Vagina (tissue), 2 donors: Measurements from ENCODE around the gene DNAH8. TPM values are rescaled to one million over a fixed set of nuclear protein-coding genes. Genes with fewer than 3 reads are reported as not detected.

ENCODE experiments used
- DNase-seq, 2 donors: peaks; one replicate each; pipeline ENCODE4 v3.0.0-alpha.2; 2017; ENCODE audit errors: extremely low spot score in 2 of 2
- H3K27ac ChIP-seq: fragments of 200-600 bp; sonication (generic); one replicate; pipeline ENCODE4 v1.5.1; 2019
- H3K27me3 ChIP-seq: fragments of 200-600 bp; sonication (generic); one replicate; pipeline ENCODE4 v1.5.1; 2019
- H3K36me3 ChIP-seq, 2 donors: fragments of 200-600 bp; sonication (generic); one replicate each; pipeline ENCODE4 v1.5.1; 2017 to 2019
- H3K4me1 ChIP-seq: fragments of 200-600 bp; sonication (generic); one replicate; pipeline ENCODE4 v1.5.1; 2019
- H3K4me3 ChIP-seq, 2 donors: fragments of 200-600 bp; sonication (generic); 1 replicate in 1 of 2; 2 replicates in 1 of 2; pipeline ENCODE4 v1.5.1; 2016 to 2019
- H3K9me3 ChIP-seq: fragments of 200-600 bp; sonication (generic); one replicate; pipeline ENCODE4 v1.5.1; 2019
- CTCF ChIP-seq, 3 experiments: fragments of 450-650 bp in 2 of 3; fragments of 200-600 bp in 1 of 3; sonication (generic) in 1 of 3; IDR thresholded peaks; one replicate each; pipeline ENCODE4 v1.5.1; 2017 to 2019; ENCODE audit warnings: antibody characterized with exemption in 3 of 3, mild to moderate bottlenecking in 2 of 3, moderate library complexity in 2 of 3
- POLR2A ChIP-seq, 2 donors: fragments of 450-650 bp; IDR thresholded peaks; one replicate each; pipeline ENCODE4 v1.6.1; 2017; ENCODE audit warnings: antibody characterized with exemption in 2 of 2, mild to moderate bottlenecking in 2 of 2, moderate library complexity in 2 of 2
- POLR2AphosphoS5 ChIP-seq, 2 donors: sonication (generic); formaldehyde crosslinking; IDR thresholded peaks; one replicate each; pipeline ENCODE4 v1.9.0; 2017; ENCODE audit warnings: antibody characterized with exemption in 2 of 2, mild to moderate bottlenecking in 2 of 2, low read depth in 1 of 2; ENCODE audit not compliant: insufficient read depth in 1 of 2
- intact Hi-C: fragments of 100-400 bp; cut with DNase I; formaldehyde crosslinking; loops from one replicate; pipeline ENCODE4 v1.15.1; 2023
- total RNA-seq: library from RNA; depleted of rRNA; stranded (reverse); fragments of >200 nt; gene quantifications from one replicate; pipeline ENCODE4 v1.2.3, GENCODE V29; 2016

DNAH8 gene
- total RNA-seq, 1 donor from 2014 or later = not detected

GRCh38 chr6:38978139-38978704, 263.1 kb downstream of the DNAH8 start:
- Histone ChIP-seq H3K4me3 (no peak overlapping the region), H3K36me3 (no peaks in the 10 kb centered on the region), H3K27ac (no peak overlapping the region), H3K4me1 (no peaks in the 10 kb centered on the region), H3K9me3 (no peaks in the 10 kb centered on the region), H3K27me3 (no peaks in the 10 kb centered on the region)
- intact Hi-C loops = no loop called here
- no peak for DNase-seq
- TF ChIP-seq POLR2AphosphoS5 (IDR thresholded peaks at IDR 0.05; ENCODE audit: insufficient read depth in 1 of 2, low read depth in 1 of 2) = no peak
- no peak for TF ChIP-seq POLR2A (IDR thresholded peaks at IDR 0.05)
- TF ChIP-seq CTCF (IDR thresholded peaks at IDR 0.05) = no peak

- no peaks in the 10 kb centered on the region for H3K4me1 ChIP-seq
- no peak for DNase-seq
- no peak overlapping the region for H3K4me3 ChIP-seq
- TF ChIP-seq CTCF (IDR thresholded peaks at IDR 0.05) (no peak), POLR2A (IDR thresholded peaks at IDR 0.05) (no peak), POLR2AphosphoS5 (IDR thresholded peaks at IDR 0.05; ENCODE audit: insufficient read depth in 1 of 2, low read depth in 1 of 2) (no peak)
- intact Hi-C loops = no loop called here
- H3K27me3 ChIP-seq = no peaks in the 10 kb centered on the region
- H3K36me3 ChIP-seq = no peaks in the 10 kb centered on the region
- no peak overlapping the region for H3K27ac ChIP-seq
- H3K9me3 ChIP-seq = no peaks in the 10 kb centered on the region
Observed at GRCh38 chr6:38982470-38982869, 267.4 kb downstream of the DNAH8 start.

- H3K27ac ChIP-seq = no peak overlapping the region
- TF ChIP-seq POLR2A (IDR thresholded peaks at IDR 0.05) (no peak), CTCF (IDR thresholded peaks at IDR 0.05) (no peak)
- H3K4me1 ChIP-seq = no peaks in the 10 kb centered on the region
- no peaks in the 10 kb centered on the region for H3K36me3 ChIP-seq
- intact Hi-C loops = no loop called here
- H3K4me3 ChIP-seq = no peak overlapping the region
- no peaks in the 10 kb centered on the region for H3K27me3 ChIP-seq
- no peaks in the 10 kb centered on the region for H3K9me3 ChIP-seq
- no peak for DNase-seq
Observed at GRCh38 chr6:38984723-38985122, 269.6 kb downstream of the DNAH8 start.

- Histone ChIP-seq H3K9me3 (no peaks in the 10 kb centered on the region), H3K36me3 (no peaks in the 10 kb centered on the region), H3K27ac (no peak overlapping the region), H3K4me3 (no peak overlapping the region), H3K4me1 (no peaks in the 10 kb centered on the region), H3K27me3 (no peaks in the 10 kb centered on the region)
- no peak for TF ChIP-seq POLR2AphosphoS5 (IDR thresholded peaks at IDR 0.05; ENCODE audit: insufficient read depth in 1 of 2, low read depth in 1 of 2)
- no peak for TF ChIP-seq CTCF (IDR thresholded peaks at IDR 0.05)
- TF ChIP-seq POLR2A (IDR thresholded peaks at IDR 0.05) = no peak
- intact Hi-C loops = no loop called here
- no peak for DNase-seq
Observed at GRCh38 chr6:38985839-38986238, 270.7 kb downstream of the DNAH8 start.

GRCh38 chr6:38987503-38987902, 272.4 kb downstream of the DNAH8 start:
- DNase-seq = no peak
- TF ChIP-seq POLR2A (IDR thresholded peaks at IDR 0.05) = no peak
- no peak for TF ChIP-seq POLR2AphosphoS5 (IDR thresholded peaks at IDR 0.05; ENCODE audit: insufficient read depth in 1 of 2, low read depth in 1 of 2)
- TF ChIP-seq CTCF (IDR thresholded peaks at IDR 0.05) = no peak
- no peak overlapping the region for H3K4me3 ChIP-seq
- H3K27me3 ChIP-seq = no peaks in the 10 kb centered on the region
- no peaks in the 10 kb centered on the region for H3K36me3 ChIP-seq
- no peaks in the 10 kb centered on the region for H3K4me1 ChIP-seq
- H3K9me3 ChIP-seq = no peaks in the 10 kb centered on the region
- intact Hi-C loops = no loop called here
- no peak overlapping the region for H3K27ac ChIP-seq
